ENCODE results near the gene CLMP.

Gene CLMP

DNA sequence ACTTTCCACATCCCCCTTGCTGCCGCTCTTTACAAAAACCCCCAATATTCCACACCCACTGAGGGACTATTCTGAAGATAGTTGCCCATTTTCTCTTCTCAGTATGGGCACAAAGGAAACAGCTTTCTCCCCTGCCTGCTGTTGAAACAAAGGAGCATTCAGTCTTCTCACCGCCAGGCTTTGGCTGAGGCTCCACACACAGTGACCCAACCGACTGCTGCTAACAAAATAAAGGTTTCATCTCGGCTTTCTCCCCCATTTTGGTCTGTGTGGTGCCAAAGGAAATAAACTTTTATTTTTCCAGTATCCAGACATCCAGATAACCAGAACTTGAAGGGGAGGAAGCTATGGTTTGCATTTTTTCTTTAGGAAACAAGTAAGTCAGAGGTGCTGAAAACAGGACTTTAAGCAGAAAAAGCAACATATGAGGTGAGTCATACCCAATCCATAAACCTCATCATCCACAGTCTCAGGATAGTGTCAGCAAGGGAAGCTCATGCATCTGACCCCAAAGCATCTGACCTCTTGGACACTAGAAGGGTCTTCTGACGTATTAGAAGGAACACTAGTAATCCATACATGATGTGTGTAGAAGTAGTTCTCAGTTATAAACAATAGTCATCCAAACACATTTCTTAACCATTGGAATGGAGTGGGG lies 6.4 kb downstream of the CLMP start:
- peaks cover 5% of the 10 kb centered on the region for H3K4me1 Mint-ChIP-seq (ENCODE audit: low read depth)
- no peaks in the 10 kb centered on the region for H3K36me3 Mint-ChIP-seq (ENCODE audit: low read depth)
- H3K4me3 Mint-ChIP-seq, result no peak overlapping the region
- intact Hi-C loops (cut with micrococcal nuclease), result no loop called here
- H3K27me3 Mint-ChIP-seq, result peaks cover 49% of the 10 kb centered on the region
- H3K27ac Mint-ChIP-seq, result no peak overlapping the region
- H3K9me3 Mint-ChIP-seq, result no peaks in the 10 kb centered on the region

- Mint-ChIP-seq H3K4me1 (ENCODE audit: low read depth) (peaks cover 5% of the 10 kb centered on the region), H3K27me3 (peaks cover 46% of the 10 kb centered on the region), H3K36me3 (ENCODE audit: low read depth) (no peaks in the 10 kb centered on the region), H3K9me3 (no peaks in the 10 kb centered on the region), H3K4me3 (no peak overlapping the region), H3K27ac (no peak overlapping the region)
- intact Hi-C loops (cut with micrococcal nuclease), result no loop called here
Measured at GRCh38 chr11:123187665-123188507, 7.2 kb downstream of the CLMP start.

GRCh38 chr11:123187248-123187647 lies 7.8 kb downstream of the CLMP start:
- no peaks in the 10 kb centered on the region for H3K9me3 Mint-ChIP-seq
- intact Hi-C loops (cut with micrococcal nuclease), result no loop called here

GRCh38 chr11:123186286-123186685 lies 8.8 kb downstream of the CLMP start:
- no peaks in the 10 kb centered on the region for H3K9me3 Mint-ChIP-seq
- no peaks in the 10 kb centered on the region for H3K36me3 Mint-ChIP-seq (ENCODE audit: low read depth)
- H3K27me3 Mint-ChIP-seq, result peaks cover 38% of the 10 kb centered on the region
- intact Hi-C loops (cut with micrococcal nuclease), result no loop called here
- peaks cover 5% of the 10 kb centered on the region for H3K4me1 Mint-ChIP-seq (ENCODE audit: low read depth)
- H3K4me3 Mint-ChIP-seq, result no peak overlapping the region
- no peak overlapping the region for H3K27ac Mint-ChIP-seq

More at GRCh38 chr11:123187248-123187647, 7.8 kb downstream of the CLMP start:
- Mint-ChIP-seq H3K36me3 (ENCODE audit: low read depth) (no peaks in the 10 kb centered on the region), H3K27ac (no peak overlapping the region), H3K27me3 (peaks cover 43% of the 10 kb centered on the region), H3K4me3 (no peak overlapping the region), H3K4me1 (ENCODE audit: low read depth) (peaks cover 5% of the 10 kb centered on the region)

GRCh38 chr11:123185326-123185725 lies 9.7 kb downstream of the CLMP start:
- Mint-ChIP-seq H3K27me3 (peaks cover 36% of the 10 kb centered on the region), H3K9me3 (no peaks in the 10 kb centered on the region)

DNA sequence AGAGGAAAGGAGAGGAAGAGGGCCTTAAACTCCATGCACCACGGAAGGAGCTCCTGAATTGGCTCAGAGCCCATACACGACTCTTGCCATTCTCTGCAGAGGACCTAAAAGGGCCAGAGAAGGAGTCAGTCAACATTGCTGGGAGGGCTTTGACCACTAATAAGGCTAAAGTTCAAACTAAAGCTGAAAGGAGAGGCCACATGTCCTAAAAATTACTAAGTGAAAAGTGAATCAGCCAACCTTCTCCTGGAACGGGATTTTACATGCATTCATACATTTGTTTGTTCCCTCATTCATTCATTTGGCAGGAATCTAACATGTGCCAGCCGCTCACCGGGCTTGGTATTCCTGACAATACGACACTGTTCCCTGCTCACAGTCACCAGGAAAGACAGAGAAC lies 10.5 kb downstream of the CLMP start:
- intact Hi-C loops (cut with micrococcal nuclease), result no loop called here
- Mint-ChIP-seq H3K36me3 (ENCODE audit: low read depth) (no peaks in the 10 kb centered on the region), H3K27ac (no peak overlapping the region), H3K27me3 (peaks cover 30% of the 10 kb centered on the region), H3K4me1 (ENCODE audit: low read depth) (peaks cover 5% of the 10 kb centered on the region), H3K9me3 (no peaks in the 10 kb centered on the region), H3K4me3 (no peak overlapping the region)

More at GRCh38 chr11:123185326-123185725, 9.7 kb downstream of the CLMP start:
- Mint-ChIP-seq H3K36me3 (ENCODE audit: low read depth) (no peaks in the 10 kb centered on the region), H3K4me1 (ENCODE audit: low read depth) (peaks cover 5% of the 10 kb centered on the region), H3K4me3 (no peak overlapping the region), H3K27ac (no peak overlapping the region)
- intact Hi-C loops (cut with micrococcal nuclease), result no loop called here

- H3K9me3 Mint-ChIP-seq, result no peaks in the 10 kb centered on the region
- H3K4me3 Mint-ChIP-seq, result no peak overlapping the region
- H3K4me1 Mint-ChIP-seq (ENCODE audit: low read depth), result peaks cover 5% of the 10 kb centered on the region
- no peaks in the 10 kb centered on the region for H3K36me3 Mint-ChIP-seq (ENCODE audit: low read depth)
- no peak overlapping the region for H3K27ac Mint-ChIP-seq
- H3K27me3 Mint-ChIP-seq, result peaks cover 27% of the 10 kb centered on the region
- intact Hi-C loops (cut with micrococcal nuclease), result no loop called here
Measured at GRCh38 chr11:123183391-123184099, 11.5 kb downstream of the CLMP start.

GRCh38 chr11:123181767-123182500 lies 13.1 kb downstream of the CLMP start:
- Mint-ChIP-seq H3K9me3 (no peaks in the 10 kb centered on the region), H3K27ac (no peak overlapping the region), H3K27me3 (peaks cover 16% of the 10 kb centered on the region), H3K36me3 (ENCODE audit: low read depth) (no peaks in the 10 kb centered on the region), H3K4me1 (ENCODE audit: low read depth) (no peaks in the 10 kb centered on the region), H3K4me3 (no peak overlapping the region)
- intact Hi-C loops (cut with micrococcal nuclease), result no loop called here

GRCh38 chr11:123181075-123181474 lies 14.0 kb downstream of the CLMP start:
- no peaks in the 10 kb centered on the region for H3K36me3 Mint-ChIP-seq (ENCODE audit: low read depth)
- no peaks in the 10 kb centered on the region for H3K9me3 Mint-ChIP-seq
- H3K4me1 Mint-ChIP-seq (ENCODE audit: low read depth), result no peaks in the 10 kb centered on the region
- peaks cover 11% of the 10 kb centered on the region for H3K27me3 Mint-ChIP-seq
- H3K27ac Mint-ChIP-seq, result no peak overlapping the region
- intact Hi-C loops (cut with micrococcal nuclease), result no loop called here
- no peak overlapping the region for H3K4me3 Mint-ChIP-seq

DNA sequence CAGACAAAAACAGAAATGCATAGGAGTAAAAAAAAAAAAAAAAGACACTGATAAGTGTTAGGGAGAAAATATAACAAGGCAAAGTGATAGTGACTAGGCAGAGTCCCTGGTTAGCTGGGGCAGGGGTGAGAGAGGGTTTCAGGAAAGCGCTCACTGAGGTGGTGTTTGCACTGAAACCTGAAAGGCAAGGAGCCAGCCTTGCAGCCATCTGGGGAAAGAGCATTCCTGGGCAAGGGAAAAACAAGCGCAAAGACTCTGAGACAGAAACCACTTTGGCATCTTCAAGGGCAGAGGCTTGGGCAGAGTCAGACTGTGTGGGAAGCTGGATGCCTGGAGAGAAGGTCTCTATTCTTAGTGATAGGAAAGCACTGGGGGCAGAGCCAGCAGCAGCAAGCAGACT lies 14.5 kb downstream of the CLMP start:
- Mint-ChIP-seq H3K36me3 (ENCODE audit: low read depth) (no peaks in the 10 kb centered on the region), H3K9me3 (no peaks in the 10 kb centered on the region), H3K4me1 (ENCODE audit: low read depth) (no peaks in the 10 kb centered on the region), H3K4me3 (no peak overlapping the region), H3K27ac (no peak overlapping the region), H3K27me3 (peaks cover 11% of the 10 kb centered on the region)
- intact Hi-C loops (cut with micrococcal nuclease), result no loop called here

DNA sequence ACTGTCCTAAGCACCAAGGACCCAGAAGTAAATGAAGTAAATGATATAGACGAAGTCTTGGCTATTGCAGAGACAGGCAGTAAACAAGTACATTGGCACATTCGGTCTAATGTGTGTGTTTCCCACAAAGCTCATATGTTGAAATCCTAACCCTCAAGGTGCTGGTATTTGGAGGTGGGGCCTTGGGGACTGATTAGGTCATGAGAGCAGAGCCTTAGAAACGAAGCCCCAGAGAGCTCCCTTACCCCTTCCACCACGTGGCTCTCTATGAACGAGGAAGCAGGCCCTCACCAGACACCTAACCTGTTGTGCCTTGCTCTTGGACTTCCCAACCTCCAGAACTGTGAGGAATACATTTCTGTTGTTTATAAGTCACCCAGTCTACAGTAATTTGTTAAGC lies 14.9 kb downstream of the CLMP start:
- no peak overlapping the region for H3K27ac Mint-ChIP-seq

GRCh38 chr11:123179586-123179985 lies 15.5 kb downstream of the CLMP start:
- intact Hi-C loops (cut with micrococcal nuclease), result no loop called here

More for the DNA sequence above, 14.9 kb downstream of the CLMP start:
- H3K36me3 Mint-ChIP-seq (ENCODE audit: low read depth), result no peaks in the 10 kb centered on the region
- H3K27me3 Mint-ChIP-seq, result peaks cover 9% of the 10 kb centered on the region
- no peak overlapping the region for H3K4me3 Mint-ChIP-seq
- H3K9me3 Mint-ChIP-seq, result no peaks in the 10 kb centered on the region
- no peaks in the 10 kb centered on the region for H3K4me1 Mint-ChIP-seq (ENCODE audit: low read depth)
- intact Hi-C loops (cut with micrococcal nuclease), result no loop called here

GRCh38 chr11:123178186-123178585 lies 16.9 kb downstream of the CLMP start:
- no peaks in the 10 kb centered on the region for H3K36me3 Mint-ChIP-seq (ENCODE audit: low read depth)
- H3K4me1 Mint-ChIP-seq (ENCODE audit: low read depth), result no peaks in the 10 kb centered on the region
- H3K4me3 Mint-ChIP-seq, result no peak overlapping the region
- intact Hi-C loops (cut with micrococcal nuclease), result no loop called here
- no peak overlapping the region for H3K27ac Mint-ChIP-seq
- no peaks in the 10 kb centered on the region for H3K9me3 Mint-ChIP-seq
- peaks cover 4% of the 10 kb centered on the region for H3K27me3 Mint-ChIP-seq

More at GRCh38 chr11:123179586-123179985, 15.5 kb downstream of the CLMP start:
- no peak overlapping the region for H3K27ac Mint-ChIP-seq
- H3K9me3 Mint-ChIP-seq, result no peaks in the 10 kb centered on the region
- H3K27me3 Mint-ChIP-seq, result peaks cover 4% of the 10 kb centered on the region
- H3K4me1 Mint-ChIP-seq (ENCODE audit: low read depth), result no peaks in the 10 kb centered on the region
- H3K4me3 Mint-ChIP-seq, result no peak overlapping the region
- no peaks in the 10 kb centered on the region for H3K36me3 Mint-ChIP-seq (ENCODE audit: low read depth)
